Stimulated activated CD8-positive, alpha-beta memory T cell treated with anti-CD3 and anti-CD28 coated beads, Interleukin-2, amount 100 ng/mL, for 1 hour (primary cell): ENCODE measurements around the gene INVS.
"Not testable (repeated sequence)": the region's sequence is repeated elsewhere in the genome, so short reads cannot be mapped to it uniquely, and the experiment has no call there.

Source experiments
- DNase-seq, 2 donors: peaks; one replicate each; pipeline ENCODE4 v3.0.0-alpha.2; 2020; ENCODE audit warnings: low read depth in 2 of 2

Gene INVS, protein sequence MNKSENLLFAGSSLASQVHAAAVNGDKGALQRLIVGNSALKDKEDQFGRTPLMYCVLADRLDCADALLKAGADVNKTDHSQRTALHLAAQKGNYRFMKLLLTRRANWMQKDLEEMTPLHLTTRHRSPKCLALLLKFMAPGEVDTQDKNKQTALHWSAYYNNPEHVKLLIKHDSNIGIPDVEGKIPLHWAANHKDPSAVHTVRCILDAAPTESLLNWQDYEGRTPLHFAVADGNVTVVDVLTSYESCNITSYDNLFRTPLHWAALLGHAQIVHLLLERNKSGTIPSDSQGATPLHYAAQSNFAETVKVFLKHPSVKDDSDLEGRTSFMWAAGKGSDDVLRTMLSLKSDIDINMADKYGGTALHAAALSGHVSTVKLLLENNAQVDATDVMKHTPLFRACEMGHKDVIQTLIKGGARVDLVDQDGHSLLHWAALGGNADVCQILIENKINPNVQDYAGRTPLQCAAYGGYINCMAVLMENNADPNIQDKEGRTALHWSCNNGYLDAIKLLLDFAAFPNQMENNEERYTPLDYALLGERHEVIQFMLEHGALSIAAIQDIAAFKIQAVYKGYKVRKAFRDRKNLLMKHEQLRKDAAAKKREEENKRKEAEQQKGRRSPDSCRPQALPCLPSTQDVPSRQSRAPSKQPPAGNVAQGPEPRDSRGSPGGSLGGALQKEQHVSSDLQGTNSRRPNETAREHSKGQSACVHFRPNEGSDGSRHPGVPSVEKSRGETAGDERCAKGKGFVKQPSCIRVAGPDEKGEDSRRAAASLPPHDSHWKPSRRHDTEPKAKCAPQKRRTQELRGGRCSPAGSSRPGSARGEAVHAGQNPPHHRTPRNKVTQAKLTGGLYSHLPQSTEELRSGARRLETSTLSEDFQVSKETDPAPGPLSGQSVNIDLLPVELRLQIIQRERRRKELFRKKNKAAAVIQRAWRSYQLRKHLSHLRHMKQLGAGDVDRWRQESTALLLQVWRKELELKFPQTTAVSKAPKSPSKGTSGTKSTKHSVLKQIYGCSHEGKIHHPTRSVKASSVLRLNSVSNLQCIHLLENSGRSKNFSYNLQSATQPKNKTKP

DNA sequence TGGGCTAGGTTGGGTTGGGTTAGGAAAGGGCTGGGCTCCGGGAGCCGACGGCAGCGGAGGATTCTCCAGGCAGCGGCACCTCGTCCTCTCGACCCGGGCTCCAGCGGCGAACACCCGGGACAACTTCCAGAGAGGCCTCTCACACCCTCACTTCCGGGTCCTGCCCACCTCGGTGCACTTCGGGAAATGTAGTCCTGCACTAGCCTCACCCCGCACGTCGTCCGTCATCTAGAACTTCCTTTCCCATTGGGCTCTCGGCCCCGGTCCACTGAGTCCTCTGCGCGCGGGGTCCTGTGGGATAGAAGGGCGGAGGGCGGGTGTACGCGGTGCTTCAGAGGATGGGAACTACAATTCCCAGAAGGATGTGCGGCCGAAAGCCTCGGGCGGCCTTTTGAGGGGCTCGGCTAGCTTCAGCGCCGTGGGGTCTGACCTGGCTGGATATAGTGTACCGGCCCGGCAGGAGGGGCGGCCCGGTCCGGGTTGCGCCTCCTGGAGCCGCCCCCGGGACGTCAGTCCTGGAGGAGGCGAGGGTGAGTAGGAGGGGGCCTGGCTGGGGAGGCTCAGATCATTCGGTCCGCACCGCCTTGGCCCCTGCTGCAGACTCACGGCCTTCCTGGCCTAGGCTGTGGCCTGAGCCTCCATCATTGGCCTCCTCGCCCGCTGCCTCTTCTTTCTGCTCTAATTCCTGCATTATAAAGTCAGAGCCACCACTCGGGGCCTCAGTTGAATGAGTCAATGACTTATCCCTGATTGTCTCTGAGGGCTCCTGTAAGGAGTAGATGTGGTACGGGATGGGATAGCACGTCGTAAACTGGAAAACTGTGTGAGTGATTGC lies at the start of gene INVS, which contains the start of gene ERP44:
INVS (plus strand) TSS at position 357 of the 835 bp plus-strand sequence. CDS start 5,279 bp downstream, outside the sequence.
ERP44 (minus strand) TSS at position 114 of the 835 bp plus-strand sequence. CDS start 160 bp downstream, outside the sequence.
- DNase-seq = peak; percentile 92

DNA sequence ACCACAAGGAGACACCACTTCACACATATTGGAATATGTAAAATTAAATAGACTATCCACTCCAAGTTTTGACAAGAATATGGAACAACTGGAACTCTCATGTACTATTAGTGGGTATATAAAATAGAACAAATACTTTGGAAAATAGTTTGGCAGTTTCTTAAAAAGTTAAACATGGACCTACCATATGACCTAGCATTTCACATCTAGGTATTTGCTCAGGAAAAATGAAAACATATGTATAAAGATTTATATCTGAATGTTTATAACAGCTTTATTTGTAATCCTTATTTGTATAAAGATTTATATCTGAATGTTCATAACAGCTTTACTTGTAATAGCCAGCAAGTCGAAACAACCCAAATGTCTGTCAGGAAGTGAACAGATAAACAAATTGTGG lies 49.5 kb upstream of the INVS start:
- no peak for DNase-seq

DNA sequence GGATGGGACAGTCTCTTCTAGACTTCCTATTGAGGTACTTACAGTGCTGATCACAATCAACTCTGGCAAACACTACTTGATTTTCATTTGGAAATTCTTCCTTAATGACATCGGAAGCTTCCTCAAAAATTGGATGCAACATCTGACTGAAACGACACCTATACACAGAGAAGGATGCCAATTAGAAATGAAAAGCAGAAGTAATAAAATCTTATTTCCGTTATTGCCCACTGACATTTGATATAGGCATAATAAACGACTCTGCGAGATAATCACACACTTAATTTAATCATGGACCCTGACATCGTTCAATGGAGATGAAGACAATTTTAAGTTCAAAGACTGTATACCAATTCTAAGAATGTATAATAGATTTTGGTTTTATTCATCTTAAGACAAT lies 46.7 kb upstream of the INVS start:
- DNase-seq = no peak

DNA sequence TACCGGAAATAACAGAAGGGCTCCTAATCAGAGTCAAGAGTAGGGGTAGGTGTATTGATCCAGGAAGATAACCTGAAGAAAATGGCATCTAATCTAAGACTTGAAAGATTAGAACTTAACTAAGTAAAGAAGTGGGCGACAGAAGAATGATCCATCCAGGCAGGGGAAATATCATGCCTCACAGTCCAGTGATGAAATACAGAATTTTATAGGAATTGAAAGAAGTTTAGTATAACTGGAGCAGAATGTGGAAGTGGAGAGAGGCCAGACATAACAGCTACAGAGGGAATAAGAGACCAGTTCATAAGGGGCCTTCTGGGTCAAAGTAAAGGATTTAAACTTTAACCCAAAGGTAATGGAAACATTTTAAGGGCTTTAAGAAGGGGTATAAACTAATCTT lies 42.5 kb upstream of the INVS start:
- no peak for DNase-seq

DNA sequence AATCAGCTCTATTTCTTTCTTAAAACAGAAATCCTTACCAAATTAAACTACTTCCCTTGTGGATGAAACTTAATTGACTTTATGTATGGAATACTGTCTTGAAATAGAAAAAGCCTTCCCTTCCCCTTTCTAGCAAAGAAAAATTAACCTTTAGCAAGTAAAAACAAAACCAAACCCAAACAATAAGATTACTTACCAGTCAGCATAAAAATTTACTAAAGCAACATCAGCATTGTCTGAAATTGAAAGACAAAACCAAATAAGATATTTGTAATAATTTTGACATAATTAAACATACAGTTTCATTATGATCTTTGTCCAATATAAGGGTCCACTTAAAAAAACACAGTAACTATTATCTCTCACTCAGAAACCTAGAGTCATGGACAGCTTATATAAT lies 41.4 kb upstream of the INVS start:
- DNase-seq = no peak

DNA sequence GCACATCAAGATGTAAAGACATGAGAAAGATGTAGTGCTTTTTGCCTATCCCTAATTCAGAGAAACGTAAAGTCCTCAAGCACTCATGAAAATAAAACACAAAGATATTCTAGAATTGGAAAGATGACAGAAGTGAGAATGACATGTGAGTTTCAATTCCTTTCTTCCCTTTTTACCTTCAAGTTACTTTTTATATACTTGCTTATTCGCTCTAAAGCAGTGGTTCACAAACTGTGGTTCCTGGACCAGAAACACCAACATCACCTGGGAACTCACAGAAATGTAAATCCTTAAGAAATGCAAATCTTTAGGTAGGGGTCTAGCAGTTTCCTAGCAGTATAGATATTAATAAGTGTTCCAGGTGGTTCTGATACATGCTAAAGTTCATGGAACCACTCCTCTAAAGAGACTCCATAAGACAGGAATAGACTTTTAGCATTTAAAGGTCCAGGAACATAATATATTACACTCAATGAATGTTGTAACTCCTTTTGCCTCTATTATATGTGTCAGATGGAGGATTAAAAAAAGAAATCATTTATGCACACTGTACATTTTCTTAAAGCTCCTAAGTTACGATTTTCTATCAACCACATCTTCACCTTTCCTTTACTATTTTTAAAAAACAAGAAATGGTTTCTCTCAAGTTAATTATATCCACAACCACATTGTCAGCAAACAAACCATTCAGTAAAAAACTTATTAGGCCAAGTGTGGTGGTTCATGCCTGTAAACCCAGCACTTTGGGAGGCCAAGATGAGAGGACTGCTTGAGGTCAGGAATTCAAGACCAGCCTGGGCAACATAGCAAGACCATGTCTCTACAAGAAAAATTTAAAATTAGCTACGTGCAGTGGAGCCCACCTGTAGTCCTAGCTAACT lies 40.1 kb upstream of the INVS start:
- no peak for DNase-seq

DNA sequence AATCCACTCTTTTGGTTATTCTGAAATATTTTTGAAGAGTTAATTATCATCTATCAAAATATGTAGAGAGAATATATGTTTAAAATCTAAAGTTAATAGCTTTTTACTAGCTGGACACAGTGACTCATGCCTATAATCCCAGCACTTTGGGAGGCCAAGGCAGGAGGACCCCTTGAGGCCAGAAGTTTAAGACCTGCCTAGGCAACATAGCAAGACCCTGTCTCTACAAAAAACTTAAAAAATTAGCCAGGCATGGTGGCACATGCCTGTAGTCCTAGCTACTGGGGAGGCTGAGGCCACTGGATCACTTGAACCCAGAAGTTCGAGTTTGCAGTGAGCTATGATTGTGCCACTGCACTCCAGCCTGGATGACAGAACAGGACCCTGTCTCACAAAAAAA lies 36.4 kb upstream of the INVS start:
- DNase-seq = not testable (repeated sequence)

DNA sequence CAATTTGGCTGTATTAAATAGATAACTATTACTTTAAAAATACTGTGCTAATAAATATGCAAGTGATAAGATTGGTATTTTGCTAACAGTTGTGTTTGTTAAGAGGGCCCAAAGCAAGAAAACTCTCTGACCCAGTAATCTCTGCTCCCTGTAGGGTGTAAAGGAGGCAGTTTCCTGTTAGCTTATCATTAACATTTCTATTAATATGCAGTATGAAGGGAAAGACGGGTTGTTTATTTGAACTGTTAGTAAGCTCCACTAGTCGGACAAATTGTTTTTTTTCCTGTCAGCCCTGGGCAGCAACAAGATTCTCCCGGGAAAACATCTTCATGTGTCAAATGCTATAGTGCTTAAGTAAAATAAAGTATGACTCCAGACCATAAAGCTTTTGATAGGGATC lies 35.9 kb upstream of the INVS start:
- no peak for DNase-seq

DNA sequence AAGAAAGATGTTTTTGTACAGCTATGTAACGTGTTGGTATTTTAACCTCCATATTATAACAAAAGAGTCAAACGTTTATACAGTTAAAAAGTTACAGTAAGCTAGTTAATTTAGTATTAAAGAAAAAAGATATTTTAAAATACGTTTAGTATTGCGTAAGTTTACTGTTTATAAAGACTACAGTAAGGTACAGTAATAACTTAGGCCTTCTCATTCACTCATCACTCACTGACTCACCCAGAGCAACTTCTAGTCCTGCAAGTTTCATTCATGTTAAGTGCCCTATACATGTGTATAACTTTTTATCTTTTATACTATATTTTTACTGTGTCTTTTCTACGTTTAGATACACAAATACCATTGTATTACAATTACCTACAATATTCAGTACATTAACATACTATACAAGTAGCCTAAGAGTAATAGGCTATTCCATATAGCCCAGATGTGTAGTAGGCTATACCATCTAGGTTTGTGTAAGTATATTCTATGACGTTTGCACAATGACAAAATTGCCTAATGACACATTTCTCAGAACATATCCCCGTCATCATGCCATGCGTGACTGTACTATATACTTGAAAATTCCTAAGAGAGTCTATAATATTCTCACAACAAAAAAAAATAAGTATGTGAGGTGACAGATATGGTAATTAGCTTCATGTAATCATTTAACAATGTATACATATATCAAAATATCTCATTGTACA lies 34.0 kb upstream of the INVS start:
- DNase-seq = no peak

DNA sequence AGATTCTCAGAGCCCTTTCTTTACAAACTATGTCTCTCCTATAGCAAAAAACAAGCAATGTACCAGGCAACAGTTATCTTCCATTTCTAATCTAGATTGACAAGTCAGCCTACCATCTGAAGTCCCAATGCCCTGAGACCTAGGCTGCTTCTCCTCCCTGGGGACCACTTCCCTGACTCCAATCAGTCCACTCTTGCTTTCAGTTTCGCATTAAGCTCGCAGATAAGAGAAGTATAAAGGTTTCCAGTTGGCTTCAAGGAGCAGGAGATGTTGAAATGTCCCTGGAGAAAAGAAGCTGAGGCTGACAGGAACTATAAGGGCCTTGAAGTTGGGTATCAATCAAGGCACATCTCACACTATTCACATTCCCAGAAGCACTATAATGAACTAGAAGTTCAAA lies 32.5 kb upstream of the INVS start:
- DNase-seq = no peak

DNA sequence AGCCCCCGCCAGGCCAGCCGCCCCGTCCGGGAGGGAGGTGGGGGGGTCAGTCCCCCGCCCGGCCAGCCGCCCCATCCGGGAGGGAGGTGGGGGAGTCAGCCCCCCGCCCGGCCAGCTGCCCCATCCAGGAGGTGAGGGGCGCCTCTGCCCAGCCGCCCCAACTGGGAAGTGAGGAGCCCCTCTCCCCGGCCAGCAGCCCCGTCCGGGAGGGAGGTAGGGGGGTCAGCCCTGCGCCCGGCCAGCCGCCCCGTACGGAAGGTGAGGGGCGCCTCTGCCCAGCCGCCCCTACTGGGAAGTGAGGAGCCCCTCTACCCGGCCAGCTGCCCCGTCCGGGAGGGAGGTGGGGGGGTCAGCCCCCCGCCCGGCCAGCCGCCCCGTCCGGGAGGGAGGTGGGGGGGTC lies 31.1 kb upstream of the INVS start:
- not testable (repeated sequence) for DNase-seq

DNA sequence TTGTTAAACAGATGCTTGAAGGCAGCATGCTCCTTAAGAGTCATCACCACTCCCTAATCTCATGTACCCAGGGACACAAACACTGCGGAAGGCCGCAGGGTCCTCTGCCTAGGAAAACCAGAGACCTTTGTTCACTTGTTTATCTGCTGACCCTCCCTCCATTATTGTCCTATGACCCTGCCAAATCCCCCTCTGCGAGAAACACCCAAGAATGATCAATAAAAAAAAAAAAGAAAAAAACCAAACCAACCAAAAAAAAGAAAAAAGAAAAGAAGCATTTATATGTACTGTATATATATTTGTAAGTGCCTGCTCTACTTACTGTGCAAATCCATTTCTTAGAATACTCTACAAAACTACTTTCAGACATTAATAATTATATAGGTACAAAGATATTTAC lies 30.0 kb upstream of the INVS start:
- not testable (repeated sequence) for DNase-seq

DNA sequence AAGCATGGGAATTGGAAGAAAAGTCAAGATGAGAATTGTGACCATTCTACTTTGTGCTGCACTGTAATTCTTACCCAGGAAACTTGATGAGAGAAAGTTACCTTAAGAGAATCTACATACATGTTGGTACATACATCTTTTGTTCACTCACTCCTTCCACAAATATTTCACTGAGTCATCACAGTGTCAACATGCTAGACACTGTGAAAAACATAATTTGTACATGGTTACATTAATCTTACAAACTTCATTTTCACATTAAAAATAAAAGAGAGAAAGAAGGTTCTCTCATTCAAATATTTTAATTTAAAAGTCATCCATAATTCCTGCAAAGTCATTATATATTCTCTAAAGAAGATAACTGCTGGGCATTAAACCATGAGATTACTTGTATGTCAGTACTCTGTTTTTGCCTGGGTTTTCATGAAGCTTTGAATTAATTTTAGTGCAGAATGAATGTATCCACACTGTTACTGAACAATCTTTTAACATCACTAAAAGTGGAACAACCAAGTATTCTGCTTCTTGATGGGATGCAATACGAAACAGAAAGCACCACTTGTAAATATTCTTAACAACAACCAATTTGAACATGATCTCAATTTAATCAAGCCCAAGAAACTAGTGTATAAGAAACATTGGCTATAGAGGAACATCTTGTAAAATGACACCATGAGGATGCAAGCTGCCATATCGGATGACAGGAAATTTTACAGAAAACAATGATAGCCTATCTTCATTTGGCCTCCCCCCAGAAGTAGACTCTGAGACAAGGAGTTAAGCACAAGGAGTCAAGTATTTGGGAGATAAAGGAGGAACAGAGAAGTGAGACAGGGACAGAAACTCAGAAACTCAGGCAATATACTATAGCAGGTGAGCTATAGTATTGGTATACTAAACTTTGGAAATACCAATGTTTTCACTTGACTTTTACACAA lies 28.7 kb upstream of the INVS start:
- DNase-seq = no peak

DNA sequence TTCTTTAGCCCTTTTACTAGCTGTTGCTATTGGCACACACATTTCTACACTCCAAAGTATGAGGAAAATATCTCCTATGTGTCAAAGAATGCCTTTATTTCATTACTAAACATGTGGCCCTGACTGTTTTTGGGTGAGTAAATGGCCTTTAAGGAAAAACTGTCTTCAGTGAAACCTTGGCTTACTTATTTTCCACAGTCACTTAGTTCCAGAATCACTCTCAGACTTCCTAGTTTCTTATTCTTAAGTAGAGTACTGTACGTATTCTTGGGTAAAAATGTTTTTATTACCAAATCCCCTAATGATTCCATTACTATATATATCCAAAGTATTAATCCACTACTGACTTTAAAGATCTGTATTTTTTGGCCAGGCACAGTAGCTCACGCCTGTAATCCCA lies 27.8 kb upstream of the INVS start:
- DNase-seq = no peak

DNA sequence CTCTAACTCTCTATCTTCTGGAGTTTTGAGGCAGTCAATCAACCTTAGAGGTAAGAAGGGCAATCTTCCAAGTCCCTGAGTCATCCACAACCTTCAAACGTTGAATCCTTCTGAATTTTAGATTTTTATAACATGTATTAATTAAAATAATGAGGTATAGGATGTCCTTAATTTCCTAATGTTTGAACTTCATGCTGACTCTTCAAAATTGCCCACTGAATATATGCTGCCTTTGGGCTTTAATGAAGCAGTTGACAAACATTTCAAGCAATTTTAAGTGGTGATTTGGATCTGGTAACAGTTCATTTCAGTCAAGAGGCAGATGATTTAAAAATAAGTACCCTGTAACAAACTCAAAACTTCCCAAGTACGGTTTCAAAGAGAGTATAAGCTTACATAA lies 26.2 kb upstream of the INVS start:
- DNase-seq = no peak

DNA sequence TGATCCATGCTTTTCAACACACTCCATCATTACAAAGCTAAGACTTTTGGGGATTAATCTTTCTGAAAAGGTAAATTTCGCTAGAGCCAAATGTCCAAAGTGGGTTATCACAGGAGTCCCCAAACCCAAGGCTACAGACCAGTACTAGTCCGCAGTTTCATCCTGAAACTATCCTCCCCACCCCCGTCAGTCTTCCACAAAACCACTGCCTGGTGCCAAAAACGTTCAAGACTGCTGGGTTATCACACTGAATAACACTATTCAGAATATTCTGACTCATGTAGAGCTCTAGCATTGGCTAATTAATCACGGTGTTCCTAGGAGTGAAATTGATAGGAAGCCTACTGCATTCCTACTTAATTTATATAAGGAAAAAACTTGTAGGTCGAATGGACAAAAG lies 24.9 kb upstream of the INVS start:
- DNase-seq = no peak

DNA sequence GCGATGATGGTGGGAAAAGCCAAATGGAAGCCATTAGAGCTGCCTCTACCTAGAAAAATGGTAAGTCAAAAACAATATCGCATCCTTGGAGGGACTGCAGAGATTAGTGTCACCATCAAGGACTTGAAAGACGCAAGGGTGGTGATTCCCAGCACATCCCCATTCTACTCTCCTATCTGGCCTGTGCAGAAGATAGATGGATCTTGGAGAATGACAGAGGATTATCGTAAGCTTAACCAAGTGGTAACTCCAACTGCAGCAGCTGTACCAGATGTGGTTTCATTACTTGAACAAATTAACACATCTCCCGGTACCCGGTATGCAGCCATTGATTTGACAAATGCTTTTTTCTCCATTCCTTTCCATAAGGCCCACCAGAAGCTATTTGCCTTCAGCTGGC lies 24.1 kb upstream of the INVS start:
- DNase-seq = no peak

DNA sequence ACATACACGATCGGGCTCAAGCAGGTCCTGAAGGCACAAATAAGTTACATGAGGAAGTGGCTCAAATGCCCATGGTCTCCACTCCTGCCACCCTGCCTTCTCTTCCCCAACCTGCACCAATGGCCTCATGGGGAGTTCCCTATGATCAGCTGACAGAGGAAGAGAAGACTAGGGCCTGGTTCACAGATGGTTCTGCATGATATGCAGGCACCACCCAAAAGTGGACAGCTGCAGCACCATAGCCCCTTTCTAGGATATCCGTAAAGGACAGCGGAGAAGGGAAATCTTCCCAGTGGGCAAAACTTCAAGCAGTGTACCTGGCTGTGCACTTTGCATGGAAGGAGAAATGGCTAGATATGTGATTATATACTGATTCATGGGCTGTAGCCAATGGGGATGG lies 22.8 kb upstream of the INVS start:
- DNase-seq = not testable (repeated sequence)

DNA sequence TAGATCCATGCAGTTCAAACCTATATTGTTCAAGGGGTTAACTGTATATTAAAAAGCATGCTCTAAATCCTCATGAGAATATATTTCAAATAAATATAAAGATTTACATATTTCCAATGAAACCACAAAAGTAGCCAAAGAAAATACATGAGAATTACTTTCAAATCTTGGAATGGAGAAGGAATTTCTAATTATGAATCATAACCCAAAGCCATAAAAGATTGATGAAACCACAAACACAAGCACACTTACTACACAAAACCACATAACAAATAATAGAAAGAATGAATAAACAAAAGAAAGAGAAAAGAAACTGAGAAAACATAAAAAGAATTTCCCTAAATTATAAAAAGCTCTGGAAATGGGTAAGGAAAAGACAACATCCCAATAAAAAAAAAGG lies 16.3 kb upstream of the INVS start:
- DNase-seq = no peak
